ENCODE measurements around the gene ZCCHC14. TPM values are rescaled to one million over a fixed set of nuclear protein-coding genes. Genes with fewer than 3 reads are reported as not detected.

ZCCHC14 gene
- total RNA-seq, 1 donor from 2014 or later, result 11.5 TPM

DNA sequence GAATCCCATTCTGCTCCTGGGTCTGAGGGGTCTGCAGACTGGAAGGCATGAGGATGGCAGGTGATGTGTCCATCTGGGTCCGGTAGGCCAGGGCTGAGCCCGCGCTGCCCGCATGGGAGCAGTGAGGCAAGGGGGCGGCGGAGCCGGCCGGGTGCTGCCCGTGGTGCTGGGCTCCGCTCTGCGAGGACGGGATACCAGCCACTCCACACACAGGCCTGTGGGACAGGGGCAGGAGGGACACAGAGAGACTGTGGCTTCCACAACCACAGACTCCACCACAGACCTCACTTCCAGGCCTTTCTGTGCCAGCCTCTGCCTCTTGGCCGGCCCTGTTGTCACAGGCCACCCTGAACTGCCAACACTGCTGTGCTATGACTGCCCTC is 75.3 kb downstream of the ZCCHC14 start:
- H3K4me1 ChIP-seq (ENCODE audit: control insufficient read depth in 3 of 3, insufficient read depth in 3 of 3, low read length in 3 of 3), result peaks cover 0 to 2% (median 0%) of the 10 kb centered on the region in 3 donors
- H3K27ac ChIP-seq (ENCODE audit: low read depth, low read length), result no peak overlapping the region
- no peak overlapping the region for H3K9ac ChIP-seq (ENCODE audit: low read depth in 1 of 3, low read length in 3 of 3)
- no peak overlapping the region for H3K4me3 ChIP-seq (ENCODE audit: low read length in 3 of 3)
- H3K27me3 ChIP-seq (ENCODE audit: control insufficient read depth in 3 of 3, insufficient read depth in 3 of 3, low read length in 3 of 3), result no peaks in the 10 kb centered on the region
- H3K36me3 ChIP-seq (ENCODE audit: control insufficient read depth in 3 of 3, insufficient read depth in 3 of 3, low read length in 3 of 3), result peaks cover 48 to 61% (median 55%) of the 10 kb centered on the region in 3 donors
- no peaks in the 10 kb centered on the region for H3K9me3 ChIP-seq (ENCODE audit: control insufficient read depth in 3 of 3, low read length in 3 of 3)

DNA sequence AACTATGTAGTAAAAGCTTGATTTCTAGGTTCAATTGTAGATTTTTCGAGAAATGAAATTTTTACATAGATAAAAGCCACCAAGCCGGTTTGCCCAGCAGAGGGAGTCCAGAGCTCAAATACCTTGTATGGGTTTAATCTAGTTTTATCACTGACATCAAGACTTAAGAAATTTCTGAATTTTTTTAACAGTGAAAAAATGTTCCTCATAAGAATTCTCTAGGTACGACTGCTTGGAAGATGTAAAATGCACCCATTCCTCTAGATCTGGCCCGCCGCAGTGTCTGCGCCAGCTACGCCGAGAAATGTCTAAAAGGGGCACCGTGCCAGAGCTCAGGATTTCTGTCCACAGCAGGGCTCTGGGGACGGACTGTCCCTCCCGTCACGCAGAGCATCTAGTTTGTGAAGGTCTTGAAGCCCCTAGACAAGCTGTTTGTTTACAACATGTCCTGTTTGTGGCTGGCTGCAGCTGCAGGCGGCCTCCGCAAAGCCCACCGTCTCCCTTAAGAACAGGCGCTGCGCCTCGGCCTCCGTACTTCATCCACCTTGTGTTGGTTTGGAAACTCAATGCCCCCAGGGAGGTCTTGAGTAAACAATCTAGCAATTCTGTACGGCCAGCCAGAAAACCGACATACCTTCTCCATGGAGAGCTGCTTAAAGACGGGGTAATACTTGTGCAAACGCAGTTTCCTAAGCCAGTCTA is 75.8 kb downstream of the ZCCHC14 start:
- H3K4me3 ChIP-seq (ENCODE audit: low read length in 3 of 3), result no peak overlapping the region
- H3K27ac ChIP-seq (ENCODE audit: low read depth, low read length), result no peak overlapping the region
- peaks cover 51 to 64% (median 58%) of the 10 kb centered on the region in 3 donors for H3K36me3 ChIP-seq (ENCODE audit: control insufficient read depth in 3 of 3, insufficient read depth in 3 of 3, low read length in 3 of 3)
- H3K9ac ChIP-seq (ENCODE audit: low read depth in 1 of 3, low read length in 3 of 3), result peak overlapping the region in 1 of 3 donors; percentile 8
- H3K9me3 ChIP-seq (ENCODE audit: control insufficient read depth in 3 of 3, low read length in 3 of 3), result no peaks in the 10 kb centered on the region
- no peaks in the 10 kb centered on the region for H3K27me3 ChIP-seq (ENCODE audit: control insufficient read depth in 3 of 3, insufficient read depth in 3 of 3, low read length in 3 of 3)
- H3K4me1 ChIP-seq (ENCODE audit: control insufficient read depth in 3 of 3, insufficient read depth in 3 of 3, low read length in 3 of 3), result peaks cover 0 to 2% (median 0%) of the 10 kb centered on the region in 3 donors

DNA sequence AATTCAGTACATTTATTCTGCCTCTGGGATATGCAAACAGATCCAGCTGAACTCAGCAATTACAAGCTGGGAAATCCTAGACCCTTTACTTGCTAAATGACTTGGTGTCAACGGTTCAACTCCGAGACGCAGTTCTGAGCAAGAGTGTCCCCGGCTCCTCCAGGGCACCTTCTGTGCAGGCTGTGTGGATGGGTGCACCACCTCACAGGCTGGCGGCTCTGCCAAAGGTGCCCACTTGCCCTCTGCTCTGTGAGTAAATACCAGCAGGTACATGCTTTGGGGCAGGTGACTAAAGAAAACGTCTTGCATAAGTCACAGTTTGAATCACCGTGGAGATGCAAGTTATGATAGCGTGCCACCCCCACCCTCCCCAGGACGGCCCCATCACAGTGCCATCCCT is 77.4 kb downstream of the ZCCHC14 start:
- Histone ChIP-seq H3K27me3 (ENCODE audit: control insufficient read depth in 3 of 3, insufficient read depth in 3 of 3, low read length in 3 of 3) (no peaks in the 10 kb centered on the region), H3K9me3 (ENCODE audit: control insufficient read depth in 3 of 3, low read length in 3 of 3) (no peaks in the 10 kb centered on the region), H3K9ac (ENCODE audit: low read depth in 1 of 3, low read length in 3 of 3) (no peak overlapping the region), H3K27ac (ENCODE audit: low read depth, low read length) (no peak overlapping the region), H3K36me3 (ENCODE audit: control insufficient read depth in 3 of 3, insufficient read depth in 3 of 3, low read length in 3 of 3) (peaks cover 57 to 62% (median 58%) of the 10 kb centered on the region in 3 donors), H3K4me1 (ENCODE audit: control insufficient read depth in 3 of 3, insufficient read depth in 3 of 3, low read length in 3 of 3) (peaks cover 0 to 2% (median 0%) of the 10 kb centered on the region in 3 donors), H3K4me3 (ENCODE audit: low read length in 3 of 3) (no peak overlapping the region)

DNA sequence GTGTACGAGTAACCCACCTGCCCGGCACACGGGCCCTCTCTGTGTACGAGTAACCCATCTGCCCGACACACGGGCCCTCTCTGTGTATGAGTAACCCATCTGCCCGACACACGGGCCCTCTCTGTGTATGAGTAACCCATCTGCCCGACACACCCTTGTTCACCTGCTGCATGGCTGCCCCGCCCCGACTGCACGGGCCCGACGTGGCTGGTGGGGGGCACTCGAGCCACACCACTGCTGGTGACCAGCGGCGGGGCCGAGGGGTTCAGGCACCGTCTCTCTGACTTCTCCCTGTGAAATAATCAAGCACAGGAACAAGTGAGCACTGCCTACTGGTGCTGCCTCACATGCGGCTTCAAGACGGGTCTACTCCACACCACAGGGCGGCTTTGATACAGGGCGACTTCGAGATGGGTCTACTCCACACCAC is 78.6 kb downstream of the ZCCHC14 start:
- Histone ChIP-seq H3K27ac (ENCODE audit: low read depth, low read length) (no peak overlapping the region), H3K4me1 (ENCODE audit: control insufficient read depth in 3 of 3, insufficient read depth in 3 of 3, low read length in 3 of 3) (peaks cover 0 to 2% (median 0%) of the 10 kb centered on the region in 3 donors), H3K4me3 (ENCODE audit: low read length in 3 of 3) (no peak overlapping the region), H3K9ac (ENCODE audit: low read depth in 1 of 3, low read length in 3 of 3) (peak overlapping the region in 1 of 3 donors; percentile 3), H3K36me3 (ENCODE audit: control insufficient read depth in 3 of 3, insufficient read depth in 3 of 3, low read length in 3 of 3) (peaks cover 55 to 65% (median 59%) of the 10 kb centered on the region in 3 donors), H3K27me3 (ENCODE audit: control insufficient read depth in 3 of 3, insufficient read depth in 3 of 3, low read length in 3 of 3) (no peaks in the 10 kb centered on the region), H3K9me3 (ENCODE audit: control insufficient read depth in 3 of 3, low read length in 3 of 3) (no peaks in the 10 kb centered on the region)

DNA sequence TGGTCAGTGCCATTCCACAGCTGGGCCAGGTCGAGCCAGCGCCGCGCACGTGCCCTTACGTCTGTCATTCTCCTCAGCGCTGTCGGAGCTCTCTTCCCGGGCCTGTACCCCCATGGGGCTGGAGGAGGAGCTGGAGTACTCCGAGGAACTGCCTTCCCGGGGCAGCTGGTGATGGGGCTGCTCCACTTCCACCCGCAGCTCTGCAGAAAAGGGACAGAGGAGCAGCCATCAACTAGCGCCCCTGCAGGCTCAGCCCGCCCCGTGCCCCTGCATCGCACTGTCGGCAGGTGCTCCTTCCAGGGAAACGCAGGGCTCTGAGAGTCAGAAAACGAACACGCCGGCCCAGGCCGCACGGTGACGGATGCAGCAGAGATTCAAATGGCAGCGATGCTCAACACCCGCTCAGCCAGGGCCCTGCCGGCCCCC is 79.8 kb downstream of the ZCCHC14 start:
- H3K9me3 ChIP-seq (ENCODE audit: control insufficient read depth in 3 of 3, low read length in 3 of 3), result no peaks in the 10 kb centered on the region
- H3K9ac ChIP-seq (ENCODE audit: low read depth in 1 of 3, low read length in 3 of 3), result no peak overlapping the region
- peaks cover 53 to 65% (median 55%) of the 10 kb centered on the region in 3 donors for H3K36me3 ChIP-seq (ENCODE audit: control insufficient read depth in 3 of 3, insufficient read depth in 3 of 3, low read length in 3 of 3)
- no peak overlapping the region for H3K27ac ChIP-seq (ENCODE audit: low read depth, low read length)
- H3K4me3 ChIP-seq (ENCODE audit: low read length in 3 of 3), result no peak overlapping the region
- H3K4me1 ChIP-seq (ENCODE audit: control insufficient read depth in 3 of 3, insufficient read depth in 3 of 3, low read length in 3 of 3), result peaks cover 0 to 2% (median 0%) of the 10 kb centered on the region in 3 donors
- H3K27me3 ChIP-seq (ENCODE audit: control insufficient read depth in 3 of 3, insufficient read depth in 3 of 3, low read length in 3 of 3), result no peaks in the 10 kb centered on the region

DNA sequence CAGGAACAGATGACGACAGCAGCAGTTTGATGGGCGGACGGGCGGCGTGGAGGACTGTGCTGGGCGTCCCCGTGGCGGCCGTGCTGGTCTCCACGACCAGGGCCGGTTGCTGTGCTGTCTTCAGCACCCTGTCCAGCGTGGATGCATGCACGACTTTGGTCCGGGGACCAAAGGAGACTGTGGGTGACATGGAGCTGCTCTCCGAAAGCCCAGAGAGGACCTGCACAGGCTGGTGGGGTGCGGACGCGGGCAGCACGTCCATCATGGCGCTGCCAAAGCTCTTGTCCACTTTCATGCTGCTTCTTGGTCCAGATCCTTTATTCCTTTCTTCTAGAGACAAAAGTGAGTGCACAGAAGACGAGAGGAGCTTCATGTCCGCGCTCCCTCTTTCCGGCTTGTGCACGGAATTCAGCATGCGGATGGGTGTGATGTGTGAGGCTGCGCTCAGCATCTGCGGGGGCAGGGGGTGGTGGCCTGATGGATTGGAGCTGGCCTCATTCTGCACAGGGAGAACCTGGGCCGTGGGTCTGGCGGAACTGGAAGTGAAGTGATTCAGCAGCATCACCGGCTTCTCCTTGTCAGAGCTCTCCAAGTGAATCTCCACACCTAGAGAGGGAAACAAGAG is 80.3 kb downstream of the ZCCHC14 start:
- H3K4me1 ChIP-seq (ENCODE audit: control insufficient read depth in 3 of 3, insufficient read depth in 3 of 3, low read length in 3 of 3), result peaks cover 0 to 2% (median 0%) of the 10 kb centered on the region in 3 donors
- H3K9ac ChIP-seq (ENCODE audit: low read depth in 1 of 3, low read length in 3 of 3), result no peak overlapping the region
- H3K9me3 ChIP-seq (ENCODE audit: control insufficient read depth in 3 of 3, low read length in 3 of 3), result no peaks in the 10 kb centered on the region
- peaks cover 53 to 64% (median 56%) of the 10 kb centered on the region in 3 donors for H3K36me3 ChIP-seq (ENCODE audit: control insufficient read depth in 3 of 3, insufficient read depth in 3 of 3, low read length in 3 of 3)
- H3K27ac ChIP-seq (ENCODE audit: low read depth, low read length), result no peak overlapping the region
- H3K4me3 ChIP-seq (ENCODE audit: low read length in 3 of 3), result no peak overlapping the region
- H3K27me3 ChIP-seq (ENCODE audit: control insufficient read depth in 3 of 3, insufficient read depth in 3 of 3, low read length in 3 of 3), result no peaks in the 10 kb centered on the region

DNA sequence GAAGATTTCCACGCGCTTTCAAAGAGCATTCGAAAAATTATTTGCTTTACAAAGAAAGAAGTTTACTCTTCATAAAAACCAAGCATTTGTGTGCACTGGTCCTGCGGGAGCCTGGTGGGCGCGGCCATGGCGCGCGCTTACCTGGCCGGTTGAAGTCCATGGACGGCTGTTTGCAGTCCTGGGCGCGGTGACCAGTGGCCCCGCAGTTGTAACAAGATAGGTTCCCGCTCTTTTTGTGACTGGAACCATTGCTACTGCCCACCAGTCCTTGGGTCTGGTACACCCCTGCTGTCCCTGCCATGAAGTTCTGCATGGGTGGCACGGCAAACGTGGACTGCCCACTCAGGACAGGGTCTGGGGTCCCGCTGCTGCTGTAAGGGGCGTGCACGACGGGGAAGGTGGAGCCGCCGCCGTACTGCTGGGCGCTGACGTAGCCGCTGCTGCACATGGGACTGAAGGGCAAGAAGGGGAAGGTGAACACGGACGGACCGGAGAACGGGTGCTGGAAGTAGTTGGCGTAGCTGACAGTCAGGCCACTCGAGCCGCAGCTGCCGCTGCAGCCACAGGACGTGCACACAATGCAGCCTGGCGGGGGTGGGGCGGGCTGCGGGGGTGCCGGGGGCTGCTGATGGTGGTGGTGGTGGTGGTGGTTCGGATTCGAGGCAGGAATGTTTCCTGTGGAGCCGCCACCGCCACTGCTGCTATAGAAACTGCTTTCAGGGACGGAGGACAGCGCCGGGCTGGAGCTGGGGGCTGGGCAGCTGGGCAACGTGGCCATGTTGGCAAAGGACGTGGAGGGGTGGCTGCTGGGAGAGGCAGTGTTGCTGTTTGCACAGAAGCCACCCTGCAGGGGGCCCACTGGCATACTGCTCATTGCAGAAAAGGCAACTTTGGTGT is 81.2 kb downstream of the ZCCHC14 start:
- Histone ChIP-seq H3K9ac (ENCODE audit: low read depth in 1 of 3, low read length in 3 of 3) (no peak overlapping the region), H3K9me3 (ENCODE audit: control insufficient read depth in 3 of 3, low read length in 3 of 3) (no peaks in the 10 kb centered on the region), H3K4me3 (ENCODE audit: low read length in 3 of 3) (no peak overlapping the region), H3K4me1 (ENCODE audit: control insufficient read depth in 3 of 3, insufficient read depth in 3 of 3, low read length in 3 of 3) (no peaks in the 10 kb centered on the region), H3K27me3 (ENCODE audit: control insufficient read depth in 3 of 3, insufficient read depth in 3 of 3, low read length in 3 of 3) (no peaks in the 10 kb centered on the region), H3K36me3 (ENCODE audit: control insufficient read depth in 3 of 3, insufficient read depth in 3 of 3, low read length in 3 of 3) (peaks cover 49 to 62% (median 60%) of the 10 kb centered on the region in 3 donors), H3K27ac (ENCODE audit: low read depth, low read length) (no peak overlapping the region)

DNA sequence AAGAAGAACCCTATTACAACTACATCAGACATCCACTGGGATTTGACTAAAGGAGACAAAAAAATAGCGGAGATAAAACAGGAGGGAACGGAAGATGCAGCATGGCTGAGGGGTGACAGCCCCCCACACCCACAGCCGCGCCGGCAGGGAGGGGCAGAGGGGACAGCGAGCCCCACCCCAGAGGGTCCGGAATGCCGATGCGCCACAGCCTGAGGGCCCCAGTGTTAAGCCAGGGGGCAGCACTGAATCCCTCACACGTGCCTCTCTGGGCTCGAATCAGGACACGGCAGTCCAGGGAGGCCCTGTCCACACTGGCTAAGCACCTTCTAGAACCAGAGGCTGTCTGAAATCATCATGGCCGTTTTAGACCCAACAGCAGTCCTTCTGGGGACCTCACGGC is 81.9 kb downstream of the ZCCHC14 start:
- H3K4me3 ChIP-seq (ENCODE audit: low read length in 3 of 3), result no peak overlapping the region
- H3K27ac ChIP-seq (ENCODE audit: low read depth, low read length), result no peak overlapping the region
- peaks cover 47 to 64% (median 61%) of the 10 kb centered on the region in 3 donors for H3K36me3 ChIP-seq (ENCODE audit: control insufficient read depth in 3 of 3, insufficient read depth in 3 of 3, low read length in 3 of 3)
- no peaks in the 10 kb centered on the region for H3K9me3 ChIP-seq (ENCODE audit: control insufficient read depth in 3 of 3, low read length in 3 of 3)
- H3K27me3 ChIP-seq (ENCODE audit: control insufficient read depth in 3 of 3, insufficient read depth in 3 of 3, low read length in 3 of 3), result no peaks in the 10 kb centered on the region
- no peaks in the 10 kb centered on the region for H3K4me1 ChIP-seq (ENCODE audit: control insufficient read depth in 3 of 3, insufficient read depth in 3 of 3, low read length in 3 of 3)
- H3K9ac ChIP-seq (ENCODE audit: low read depth in 1 of 3, low read length in 3 of 3), result no peak overlapping the region

DNA sequence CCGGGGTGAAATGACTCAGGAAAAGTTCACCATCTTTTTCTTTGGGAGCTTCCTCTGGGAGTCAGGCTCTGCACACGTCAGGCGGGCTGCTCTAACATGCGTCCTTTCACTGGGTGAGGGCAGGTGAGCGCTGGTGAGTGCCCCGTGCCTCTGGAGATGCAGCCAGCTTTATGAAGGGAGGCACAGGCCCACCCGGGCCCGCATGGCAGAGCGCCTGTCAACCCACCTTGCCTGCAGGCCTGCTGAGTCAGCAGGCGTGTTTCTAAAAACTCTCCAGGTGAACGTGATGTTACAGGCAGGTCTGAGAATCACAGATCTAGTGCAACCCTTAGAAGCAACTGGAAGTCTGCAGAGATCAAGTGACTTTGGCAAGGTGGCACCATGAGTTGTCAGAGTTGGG is 82.3 kb downstream of the ZCCHC14 start:
- Histone ChIP-seq H3K9ac (ENCODE audit: low read depth in 1 of 3, low read length in 3 of 3) (no peak overlapping the region), H3K27me3 (ENCODE audit: control insufficient read depth in 3 of 3, insufficient read depth in 3 of 3, low read length in 3 of 3) (no peaks in the 10 kb centered on the region), H3K4me3 (ENCODE audit: low read length in 3 of 3) (no peak overlapping the region), H3K9me3 (ENCODE audit: control insufficient read depth in 3 of 3, low read length in 3 of 3) (no peaks in the 10 kb centered on the region), H3K4me1 (ENCODE audit: control insufficient read depth in 3 of 3, insufficient read depth in 3 of 3, low read length in 3 of 3) (no peaks in the 10 kb centered on the region), H3K27ac (ENCODE audit: low read depth, low read length) (no peak overlapping the region), H3K36me3 (ENCODE audit: control insufficient read depth in 3 of 3, insufficient read depth in 3 of 3, low read length in 3 of 3) (peaks cover 46 to 64% (median 62%) of the 10 kb centered on the region in 3 donors)
